Brain microvascular endothelial cell (primary cell): ENCODE results near the gene SFRP5.

ENCODE experiments used
- DNase-seq: peaks from one replicate; pipeline ENCODE4 v3.0.0-alpha.2; 2020
- H3K27ac ChIP-seq: fragments of 250-450 bp; sonication (Bioruptor Pico); 2 replicates; pipeline ENCODE4 v1.5.1; 2020; ENCODE audit warnings: mild to moderate bottlenecking, moderate library complexity
- H3K27me3 ChIP-seq: fragments of 250-450 bp; sonication (Bioruptor Pico); replicated peaks from 2 replicates; pipeline ENCODE4 v1.5.1; 2020; ENCODE audit warnings: mild to moderate bottlenecking
- H3K36me3 ChIP-seq: fragments of 250-450 bp; sonication (Bioruptor Pico); replicated peaks from 2 replicates; pipeline ENCODE4 v1.5.1; 2020; ENCODE audit warnings: mild to moderate bottlenecking
- H3K4me3 ChIP-seq: 2 replicates; pipeline ENCODE4 v1.5.1; 2011; ENCODE audit warnings: low read depth, mild to moderate bottlenecking, control low read depth, low read length, moderate library complexity
- in situ Hi-C: cut with HindIII; loops from 2 replicates; pipeline ENCODE4 v1.10.0; 2017; ENCODE audit warnings: low sequenced_read_pairs, low pct_ligation_motif_present
- TF ChIP-seq, protein P1 (sequence below): IDR thresholded peaks from 2 replicates; pipeline ENCODE4 v1.5.1; 2011; ENCODE audit warnings: low read depth, mild to moderate bottlenecking, moderate library complexity, low read length, control low read depth, inconsistent platforms; ENCODE audit errors: missing control alignments

SFRP5 gene

GRCh38 chr10:97779492-97779891, 7.7 kb upstream of the SFRP5 start:
- H3K36me3 ChIP-seq = no peaks in the 10 kb centered on the region
- no peak overlapping the region for H3K4me3 ChIP-seq
- peaks cover 2% of the 10 kb centered on the region for H3K27me3 ChIP-seq
- H3K27ac ChIP-seq = no peak overlapping the region
- no peak for DNase-seq
- TF ChIP-seq, protein P1, sequence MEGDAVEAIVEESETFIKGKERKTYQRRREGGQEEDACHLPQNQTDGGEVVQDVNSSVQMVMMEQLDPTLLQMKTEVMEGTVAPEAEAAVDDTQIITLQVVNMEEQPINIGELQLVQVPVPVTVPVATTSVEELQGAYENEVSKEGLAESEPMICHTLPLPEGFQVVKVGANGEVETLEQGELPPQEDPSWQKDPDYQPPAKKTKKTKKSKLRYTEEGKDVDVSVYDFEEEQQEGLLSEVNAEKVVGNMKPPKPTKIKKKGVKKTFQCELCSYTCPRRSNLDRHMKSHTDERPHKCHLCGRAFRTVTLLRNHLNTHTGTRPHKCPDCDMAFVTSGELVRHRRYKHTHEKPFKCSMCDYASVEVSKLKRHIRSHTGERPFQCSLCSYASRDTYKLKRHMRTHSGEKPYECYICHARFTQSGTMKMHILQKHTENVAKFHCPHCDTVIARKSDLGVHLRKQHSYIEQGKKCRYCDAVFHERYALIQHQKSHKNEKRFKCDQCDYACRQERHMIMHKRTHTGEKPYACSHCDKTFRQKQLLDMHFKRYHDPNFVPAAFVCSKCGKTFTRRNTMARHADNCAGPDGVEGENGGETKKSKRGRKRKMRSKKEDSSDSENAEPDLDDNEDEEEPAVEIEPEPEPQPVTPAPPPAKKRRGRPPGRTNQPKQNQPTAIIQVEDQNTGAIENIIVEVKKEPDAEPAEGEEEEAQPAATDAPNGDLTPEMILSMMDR = no peak
- in situ Hi-C loops = no loop called here

DNA sequence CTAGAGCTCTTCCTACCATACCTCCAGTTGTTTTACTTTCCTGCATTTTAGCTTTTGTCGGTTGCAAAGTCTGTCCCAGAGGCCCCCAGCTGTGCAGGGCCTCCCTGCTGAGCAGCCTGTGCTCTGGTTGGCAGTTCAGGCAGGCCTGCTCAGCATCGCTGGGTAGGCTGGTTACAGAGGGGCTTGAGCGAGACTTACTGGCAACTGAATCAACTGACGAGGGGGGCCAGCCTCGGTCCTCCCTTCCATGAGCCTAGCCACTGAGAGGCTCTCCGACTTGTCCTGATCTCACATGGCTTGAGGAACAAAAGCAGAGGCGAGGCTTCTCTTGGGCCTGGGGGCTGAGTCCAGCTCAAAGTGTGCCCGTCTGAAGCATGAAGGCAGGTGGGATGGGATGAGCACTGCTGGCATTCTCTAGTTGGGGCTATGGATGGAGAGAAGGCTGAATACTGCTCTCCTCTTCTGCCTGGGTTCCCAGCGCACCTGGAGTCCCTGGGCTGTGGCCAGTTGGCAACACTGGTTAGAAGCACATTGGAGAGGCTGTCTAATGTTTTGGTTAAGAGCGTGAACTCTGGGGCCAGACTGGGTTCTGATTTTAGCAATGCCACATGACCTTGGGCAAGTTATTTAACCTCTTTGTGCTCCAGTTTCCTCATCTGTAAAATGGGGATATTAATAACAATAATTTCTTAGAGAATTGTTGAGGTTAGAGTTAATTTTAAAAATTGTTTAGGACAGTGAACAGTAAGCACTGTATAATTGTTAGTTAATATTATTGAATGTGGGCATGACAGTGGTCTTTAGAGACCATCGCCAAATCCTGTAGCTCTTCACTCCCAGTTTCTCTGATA, 6.9 kb upstream of the SFRP5 start:
- Histone ChIP-seq H3K27me3 (peaks cover 4% of the 10 kb centered on the region), H3K27ac (no peak overlapping the region), H3K4me3 (no peak overlapping the region), H3K36me3 (no peaks in the 10 kb centered on the region)
- TF ChIP-seq, protein P1 = no peak
- DNase-seq = no peak
- in situ Hi-C loops = no loop called here

DNA sequence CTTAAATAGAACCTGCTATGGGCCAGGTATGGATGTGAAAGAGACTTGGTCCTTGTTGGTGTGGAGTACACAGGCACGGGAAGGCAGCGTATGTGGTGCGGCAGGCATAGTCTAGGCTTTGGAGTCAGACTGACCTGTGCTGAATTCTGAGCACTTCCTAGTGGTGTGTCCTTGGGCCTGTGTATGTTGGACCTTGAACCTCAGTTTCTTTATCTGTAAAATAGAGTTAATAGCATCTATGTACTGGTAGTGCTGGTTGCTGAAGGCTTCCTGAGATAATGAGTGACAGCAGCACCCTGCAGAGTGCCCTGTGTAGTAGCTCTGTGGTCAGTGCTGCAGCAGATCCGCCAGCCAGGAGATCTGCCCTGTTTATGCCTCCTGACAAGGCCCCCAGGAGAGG, 5.3 kb upstream of the SFRP5 start:
- H3K36me3 ChIP-seq = no peaks in the 10 kb centered on the region
- H3K27ac ChIP-seq = no peak overlapping the region
- in situ Hi-C loops = no loop called here
- TF ChIP-seq, protein P1 = no peak
- peaks cover 18% of the 10 kb centered on the region for H3K27me3 ChIP-seq
- no peak overlapping the region for H3K4me3 ChIP-seq
- DNase-seq = no peak

DNA sequence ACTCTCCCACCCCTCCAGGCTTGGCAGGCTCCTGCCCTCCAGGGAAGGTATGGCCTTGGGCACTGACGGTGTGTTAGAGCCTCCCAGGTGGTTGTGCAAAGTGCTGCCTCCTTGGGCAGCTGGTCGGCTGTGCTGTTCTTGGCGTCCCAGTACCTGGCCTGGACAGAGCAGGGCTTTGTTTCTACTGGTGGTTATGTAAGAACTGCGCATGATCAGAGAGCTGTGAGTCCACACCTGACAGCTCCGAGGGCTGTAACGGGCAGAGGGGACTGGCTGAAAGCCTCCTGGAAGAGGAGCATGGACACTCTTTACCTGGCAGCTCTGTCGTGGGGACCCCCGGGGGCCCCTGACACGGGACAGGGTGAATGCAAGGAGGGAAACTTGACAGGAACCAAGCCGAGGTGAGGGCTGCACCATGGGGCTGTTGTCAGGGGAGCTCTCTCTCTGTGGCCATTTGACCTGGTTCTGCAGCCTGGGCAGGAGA, 3.1 kb upstream of the SFRP5 start:
- no peak for DNase-seq
- TF ChIP-seq, protein P1 = no peak
- in situ Hi-C loops = loop anchor here (25.0 kb wide), 1 partner anchor 87 kb away; no protein-coding TSS in a partner anchor
- H3K27ac ChIP-seq = no peak overlapping the region
- peaks cover 38% of the 10 kb centered on the region for H3K27me3 ChIP-seq
- no peaks in the 10 kb centered on the region for H3K36me3 ChIP-seq
- H3K4me3 ChIP-seq = no peak overlapping the region

DNA sequence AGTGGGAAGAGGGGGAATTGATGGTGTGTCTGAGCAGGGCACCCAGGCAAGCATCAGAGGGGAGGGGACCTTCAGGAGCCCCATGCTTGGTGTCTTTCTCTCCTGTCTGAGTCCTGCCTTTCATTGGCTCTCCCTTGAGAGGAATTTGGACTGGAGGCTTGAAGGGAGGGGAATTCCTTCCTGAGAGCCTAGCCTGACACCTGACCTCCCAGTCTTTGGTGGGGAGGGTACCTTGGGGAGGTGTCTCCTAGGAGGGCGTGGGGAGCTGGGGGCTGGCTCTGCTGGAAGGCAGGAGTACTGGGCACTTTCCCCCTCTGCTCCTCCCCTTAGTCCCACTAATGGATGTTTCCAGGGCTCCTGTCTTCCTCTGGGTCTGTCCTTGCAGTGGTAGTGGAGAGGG, 1.3 kb upstream of the SFRP5 start:
- Histone ChIP-seq H3K4me3 (no peak overlapping the region), H3K27me3 (peaks cover 38% of the 10 kb centered on the region), H3K27ac (no peak overlapping the region), H3K36me3 (no peaks in the 10 kb centered on the region)
- in situ Hi-C loops = loop anchor here (25.0 kb wide), 1 partner anchor 89 kb away; no protein-coding TSS in a partner anchor
- TF ChIP-seq, protein P1 = no peak
- DNase-seq = no peak
